Keratinocyte (primary cell): ENCODE results near the gene CCNYL1.

Experiments used
- EZH2 ChIP-seq: IDR thresholded peaks from one replicate; pipeline ENCODE4 v1.6.1; 2012; ENCODE audit warnings: inconsistent platforms, mild to moderate bottlenecking, low read length, moderate library complexity
- TF ChIP-seq, protein P1 (sequence below), 3 experiments: IDR thresholded peaks in 1 of 3; conservative IDR thresholded peaks in 1 of 3; optimal IDR thresholded peaks in 1 of 3; 2 replicates in 2 of 3; 3 replicates in 1 of 3; pipeline versions ENCODE3 to v1.5.1; 2011; ENCODE audit warnings: low read length in 3 of 3, mild to moderate bottlenecking in 3 of 3, moderate library complexity in 2 of 3, control low read depth in 1 of 3, inconsistent platforms in 1 of 3; ENCODE audit not compliant: insufficient read depth in 2 of 3; ENCODE audit errors: extremely low read depth in 1 of 3

DNA sequence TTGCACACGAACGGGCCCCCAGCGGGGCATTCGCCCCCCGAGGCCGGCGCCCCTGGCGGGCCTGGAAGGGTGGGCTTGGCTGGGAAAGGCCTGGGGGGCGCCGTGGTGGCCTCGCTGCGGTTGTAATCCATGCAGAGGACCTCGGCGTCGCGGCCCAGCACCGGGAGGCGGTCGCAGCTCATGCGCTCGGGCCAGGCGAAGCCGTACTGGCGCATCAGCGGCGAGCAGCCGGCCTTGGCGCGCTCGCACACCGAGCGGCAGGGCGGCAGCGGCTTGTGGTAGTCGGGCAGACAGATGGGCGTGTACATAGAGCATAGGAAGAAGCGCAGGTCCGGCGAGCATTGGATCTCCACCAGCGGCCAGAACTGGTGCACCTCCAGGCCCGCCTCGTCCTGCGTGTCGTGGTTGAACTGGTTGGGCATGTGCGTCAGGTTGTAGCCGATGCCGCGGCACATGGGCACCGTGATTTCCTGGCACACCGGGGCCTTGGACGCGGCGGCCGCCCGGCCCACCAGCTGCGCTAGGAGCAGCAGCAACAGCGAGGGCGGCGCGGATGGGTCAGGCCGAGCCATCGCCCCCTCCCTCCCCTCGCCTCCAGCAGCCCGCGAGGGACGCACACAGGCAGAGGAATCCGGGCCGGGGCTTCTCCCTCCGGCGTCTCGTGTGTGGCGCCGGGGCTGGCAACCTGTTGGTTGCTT is 56.9 kb downstream of the CCNYL1 start:
- TF ChIP-seq, protein P1, sequence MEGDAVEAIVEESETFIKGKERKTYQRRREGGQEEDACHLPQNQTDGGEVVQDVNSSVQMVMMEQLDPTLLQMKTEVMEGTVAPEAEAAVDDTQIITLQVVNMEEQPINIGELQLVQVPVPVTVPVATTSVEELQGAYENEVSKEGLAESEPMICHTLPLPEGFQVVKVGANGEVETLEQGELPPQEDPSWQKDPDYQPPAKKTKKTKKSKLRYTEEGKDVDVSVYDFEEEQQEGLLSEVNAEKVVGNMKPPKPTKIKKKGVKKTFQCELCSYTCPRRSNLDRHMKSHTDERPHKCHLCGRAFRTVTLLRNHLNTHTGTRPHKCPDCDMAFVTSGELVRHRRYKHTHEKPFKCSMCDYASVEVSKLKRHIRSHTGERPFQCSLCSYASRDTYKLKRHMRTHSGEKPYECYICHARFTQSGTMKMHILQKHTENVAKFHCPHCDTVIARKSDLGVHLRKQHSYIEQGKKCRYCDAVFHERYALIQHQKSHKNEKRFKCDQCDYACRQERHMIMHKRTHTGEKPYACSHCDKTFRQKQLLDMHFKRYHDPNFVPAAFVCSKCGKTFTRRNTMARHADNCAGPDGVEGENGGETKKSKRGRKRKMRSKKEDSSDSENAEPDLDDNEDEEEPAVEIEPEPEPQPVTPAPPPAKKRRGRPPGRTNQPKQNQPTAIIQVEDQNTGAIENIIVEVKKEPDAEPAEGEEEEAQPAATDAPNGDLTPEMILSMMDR (optimal IDR thresholded peaks at IDR 0.05 in 1 of 3, IDR thresholded peaks at IDR 0.05 in 1 of 3, conservative IDR thresholded peaks at IDR 0.05 in 1 of 3; ENCODE audit: extremely low read depth in 1 of 3, insufficient read depth in 2 of 3, low read length in 3 of 3) = no peak
- TF ChIP-seq EZH2 = no peak
